ENCODE results near the gene TJP3. TPM values are rescaled to one million over a fixed set of nuclear protein-coding genes. Genes with fewer than 3 reads are reported as not detected.

The TJP3 gene
- total and polyA plus RNA-seq, 10 of the 15 experiments (the other 5 are each of a cell fraction or from before 2014, with no cell fraction given): 0.04 to 1.2 (median 0.29) TPM; not detected in 6

- TF ChIP-seq E4F1 (IDR thresholded peaks at IDR 0.05; ENCODE audit: borderline replicate concordance, partially characterized antibody): no peak
- no peak for TF ChIP-seq MTA2 (IDR thresholded peaks at IDR 0.05; ENCODE audit: low read depth)
- no peak for TF ChIP-seq ASH2L (IDR thresholded peaks at IDR 0.05; ENCODE audit: borderline replicate concordance, low read depth)
- TF ChIP-seq HSF1 (IDR thresholded peaks at IDR 0.05; ENCODE audit: low read depth, low read length): no peak
These were observed 25.3 kb upstream of the TJP3 start (continued) for GRCh38 chr19:3682741-3683404.

GRCh38 chr19:3683405-3684053, 24.7 kb upstream of the TJP3 start:
- WGBS (ENCODE audit: insufficient coverage, insufficient replicate concordance, low lambda C conversion rate, missing lambda C conversion rate): 10% methylated on average over 17 of the region's 26 CpGs
- TF ChIP-seq ZNF592 (IDR thresholded peaks at IDR 0.05) (no peak), EGR1 (IDR thresholded peaks at IDR 0.05; ENCODE audit: borderline replicate concordance in 1 of 2, low read depth in 2 of 2, low read length in 2 of 2) (peak in 1 of 2 experiments; percentile 77; a peak in 1 of 3 replicates)
- no peak overlapping the region for H3K4me3 ChIP-seq
- FAIRE-seq (no peak), ATAC-seq (peak; percentile 7; the same call in 2 of the 3 replicates), DNase-seq (ENCODE audit: low read depth, low spot score) (no peak)
- peak overlapping the region; percentile 19 for H3K27ac ChIP-seq (ENCODE audit: control insufficient read depth, insufficient read depth)
- H3K79me2 ChIP-seq (ENCODE audit: control insufficient read depth, insufficient read depth, low read length): peaks cover 12% of the 10 kb centered on the region
- intact Hi-C loops (cut with micrococcal nuclease; ENCODE audit: unreplicated experiment): no loop called here
- H3K4me2 ChIP-seq (ENCODE audit: control insufficient read depth, insufficient read depth): peak overlapping the region; percentile 56; the same call in 1 of the 2 replicates
- BruUV-seq (replicated peaks): no TSS peak
- RAD21 ChIA-PET (ENCODE audit: unreplicated experiment): interaction anchor here (1.0 to 1.1 kb wide), 4 partner anchors 14 to 79 kb away, joined by 3 to 5 read pairs (median 4); partner anchors contain the start of gene MRPL54
- CTCF ChIA-PET: interaction anchor here (1.0 kb wide), 1 partner anchor 19 kb away, joined by 4 read pairs; no protein-coding TSS in a partner anchor
- no peak overlapping the region for H3K9ac ChIP-seq (ENCODE audit: control insufficient read depth, insufficient read depth, low read length)
- in situ Hi-C loops (cut with MboI): no loop called here
- H4K20me1 ChIP-seq (ENCODE audit: control insufficient read depth, insufficient read depth): no peaks in the 10 kb centered on the region
- peaks cover 3 to 5% of the 10 kb centered on the region in 2 experiments; a peak in 2 of 4 replicates for H3K36me3 ChIP-seq (ENCODE audit: control insufficient read depth in 2 of 2, insufficient read depth in 2 of 2, low read length in 1 of 2)
- H3K9me3 ChIP-seq (replicated peaks; ENCODE audit: control insufficient read depth, insufficient read depth, low read length): peaks cover 7% of the 10 kb centered on the region
- H3K4me1 ChIP-seq (ENCODE audit: control insufficient read depth, insufficient read depth, low read length): peaks cover 28% of the 10 kb centered on the region
- SMC1A ChIA-PET (ENCODE audit: uncharacterized antibody, unreplicated experiment): no interaction called here
- POLR2A ChIA-PET: interaction anchor here (1.0 kb wide), 1 partner anchor 16 kb away, joined by 3 read pairs; no protein-coding TSS in a partner anchor
- no peaks in the 10 kb centered on the region for H3K27me3 ChIP-seq (replicated peaks in 1 of 2; ENCODE audit: control insufficient read depth in 2 of 2, insufficient read depth in 2 of 2, low read length in 1 of 2)
- no peak overlapping the region for H2AFZ ChIP-seq (ENCODE audit: control insufficient read depth, low read depth, low read length)

Measured in GM12878 (cell line).